IPS DF 6.9 (cell line): ENCODE measurements around the gene ZNHIT2.

Experiments used
- DNase-seq: peaks from one replicate; pipeline ENCODE4 v3.0.0-alpha.2; 2013; ENCODE audit warnings: low read depth, low spot score
- H3K27ac ChIP-seq: one replicate; pipeline ENCODE4 v1.5.1; 2013; ENCODE audit warnings: low read length, control low read depth
- H3K27me3 ChIP-seq: 2 replicates; pipeline ENCODE4 v1.6.1; 2013; ENCODE audit warnings: mild to moderate bottlenecking, low read length; ENCODE audit not compliant: control insufficient read depth, insufficient read depth
- H3K36me3 ChIP-seq: 2 replicates; pipeline ENCODE4 v1.6.1; 2013; ENCODE audit warnings: low read length; ENCODE audit not compliant: control insufficient read depth, insufficient read depth
- H3K4me1 ChIP-seq: 2 replicates; pipeline ENCODE4 v1.6.1; 2013; ENCODE audit warnings: low read length; ENCODE audit not compliant: control insufficient read depth, insufficient read depth
- H3K4me3 ChIP-seq: 2 replicates; pipeline ENCODE4 v1.5.1; 2013; ENCODE audit warnings: mild to moderate bottlenecking, low read length
- H3K9me3 ChIP-seq: 2 replicates; pipeline ENCODE4 v1.6.1; 2013; ENCODE audit warnings: low read length, inconsistent platforms; ENCODE audit not compliant: control insufficient read depth, insufficient read depth
- WGBS: extraction: QIAGEN DNeasy Blood & Tissue Kit; methylation state at CpG from one replicate; pipeline ENCODE4 v1.1.7; 2013; ENCODE audit warnings: mixed read lengths, missing lambda C conversion rate; ENCODE audit not compliant: insufficient read length, insufficient coverage; 5-methylcytosine and 5-hydroxymethylcytosine counted together

The ZNHIT2 gene

GRCh38 chr11:65118097-65118837 is 766 bp upstream of the ZNHIT2 start:
- Histone ChIP-seq H3K4me1 (no peaks in the 10 kb centered on the region), H3K27me3 (no peaks in the 10 kb centered on the region), H3K4me3 (no peak overlapping the region), H3K36me3 (peaks cover 14% of the 10 kb centered on the region; the same call in 1 of the 2 replicates), H3K27ac (no peak overlapping the region), H3K9me3 (no peaks in the 10 kb centered on the region)
- no CpG with 5 or more reads among the region's 18 CpGs for WGBS
- no peak for DNase-seq

GRCh38 chr11:65116370-65117205 is 913 bp downstream of the ZNHIT2 start:
- Histone ChIP-seq H3K4me3 (peak overlapping the region; percentile 85; the same call in 1 of the 2 replicates), H3K9me3 (no peaks in the 10 kb centered on the region), H3K27ac (no peak overlapping the region), H3K36me3 (peaks cover 14% of the 10 kb centered on the region; the same call in 1 of the 2 replicates), H3K4me1 (no peaks in the 10 kb centered on the region), H3K27me3 (no peaks in the 10 kb centered on the region)
- DNase-seq: no peak
- WGBS: no CpG with 5 or more reads among the region's 68 CpGs

GRCh38 chr11:65115361-65116082 is 2.0 kb downstream of the ZNHIT2 start:
- no peak overlapping the region for H3K4me3 ChIP-seq
- DNase-seq: no peak

GRCh38 chr11:65114538-65115171 is 2.8 kb downstream of the ZNHIT2 start:
- WGBS: no CpG with 5 or more reads among the region's 11 CpGs
- DNase-seq: no peak
- H3K4me1 ChIP-seq: peaks cover 2% of the 10 kb centered on the region
- H3K27me3 ChIP-seq: no peaks in the 10 kb centered on the region
- peaks cover 5% of the 10 kb centered on the region; the same call in 1 of the 2 replicates for H3K36me3 ChIP-seq
- H3K9me3 ChIP-seq: no peaks in the 10 kb centered on the region
- H3K27ac ChIP-seq: no peak overlapping the region
- no peak overlapping the region for H3K4me3 ChIP-seq

More at GRCh38 chr11:65115361-65116082, 2.0 kb downstream of the ZNHIT2 start:
- Histone ChIP-seq H3K27ac (no peak overlapping the region), H3K9me3 (no peaks in the 10 kb centered on the region), H3K36me3 (peaks cover 10% of the 10 kb centered on the region; the same call in 1 of the 2 replicates), H3K27me3 (no peaks in the 10 kb centered on the region), H3K4me1 (peaks cover 2% of the 10 kb centered on the region)
- WGBS: no CpG with 5 or more reads among the region's 21 CpGs

- Histone ChIP-seq H3K4me1 (peaks cover 2% of the 10 kb centered on the region), H3K27ac (no peak overlapping the region)
- no CpG with 5 or more reads among the region's 6 CpGs for WGBS
Observed at GRCh38 chr11:65113839-65114238, 3.7 kb downstream of the ZNHIT2 start.

GRCh38 chr11:65113361-65113756 is 4.1 kb downstream of the ZNHIT2 start:
- Histone ChIP-seq H3K36me3 (peaks cover 12% of the 10 kb centered on the region; the same call in 1 of the 2 replicates), H3K9me3 (no peaks in the 10 kb centered on the region), H3K4me3 (peak overlapping the region; percentile 79; the same call in 1 of the 2 replicates), H3K27me3 (no peaks in the 10 kb centered on the region), H3K4me1 (peaks cover 2% of the 10 kb centered on the region), H3K27ac (no peak overlapping the region)
- WGBS: no CpG with 5 or more reads among the region's 14 CpGs
- no peak for DNase-seq

More at GRCh38 chr11:65113839-65114238, 3.7 kb downstream of the ZNHIT2 start:
- Histone ChIP-seq H3K27me3 (no peaks in the 10 kb centered on the region), H3K4me3 (no peak overlapping the region), H3K36me3 (peaks cover 8% of the 10 kb centered on the region; the same call in 1 of the 2 replicates), H3K9me3 (no peaks in the 10 kb centered on the region)
- no peak for DNase-seq

- Histone ChIP-seq H3K27ac (no peak overlapping the region), H3K36me3 (peaks cover 18% of the 10 kb centered on the region; the same call in 1 of the 2 replicates), H3K4me3 (peak overlapping the region; percentile 79; the same call in 1 of the 2 replicates), H3K4me1 (peaks cover 2% of the 10 kb centered on the region), H3K27me3 (no peaks in the 10 kb centered on the region), H3K9me3 (no peaks in the 10 kb centered on the region)
- WGBS: no CpG with 5 or more reads among the region's 57 CpGs
- DNase-seq: no peak
Observed at GRCh38 chr11:65112546-65113360, 4.7 kb downstream of the ZNHIT2 start.

GRCh38 chr11:65111744-65112545 is 5.6 kb downstream of the ZNHIT2 start, which contains the start of gene TM7SF2:
Gene TM7SF2, plus strand, starts transcription at chr11:65111872. Its CDS starts 144 bp downstream, at chr11:65112016.
- WGBS: no CpG with 5 or more reads among the region's 64 CpGs
- Histone ChIP-seq H3K27ac (no peak within 1 kb of the TSS), H3K9me3 (no peaks in the 10 kb centered on the region), H3K4me3 (peak within 1 kb of the TSS; percentile 79; the same call in 1 of the 2 replicates), H3K4me1 (peaks cover 2% of the 10 kb centered on the region), H3K27me3 (no peaks in the 10 kb centered on the region), H3K36me3 (peaks cover 23% of the 10 kb centered on the region; the same call in 1 of the 2 replicates)
- DNase-seq: peak; percentile 79
